Mucosa of descending colon (tissue), 3 donors: ENCODE data around the gene MAP4K1. TPM values are rescaled to one million over a fixed set of nuclear protein-coding genes. Genes with fewer than 3 reads are reported as not detected.
A peak's percentile ranks its signal among the peaks of the same experiment; 100 is the strongest.
"Not testable (repeated sequence)": the region's sequence is repeated elsewhere in the genome, so short reads cannot be mapped to it uniquely, and the experiment has no call there.

Source experiments
- ATAC-seq: fragments of 200-7000 bp; cut with Tn5 transposase; one replicate; pipeline ENCODE4 v1.9.1; 2020; ENCODE audit warnings: mild to moderate bottlenecking, moderate library complexity
- DNase-seq, 3 donors: peaks; one replicate each; pipeline ENCODE4 v3.0.0-alpha.2; 2020
- H3K36me3 ChIP-seq: fragments of 200-600 bp; one replicate; pipeline ENCODE4 v1.8.0; 2021; ENCODE audit warnings: low read depth, mild to moderate bottlenecking
- H3K4me1 ChIP-seq: fragments of 200-600 bp; one replicate; pipeline ENCODE4 v1.8.0; 2021; ENCODE audit warnings: low read depth, mild to moderate bottlenecking
- H3K4me3 ChIP-seq: fragments of 200-600 bp; one replicate; pipeline ENCODE4 v1.8.0; 2021; ENCODE audit warnings: mild to moderate bottlenecking
- H3K9me3 ChIP-seq: fragments of 200-600 bp; one replicate; pipeline ENCODE4 v1.8.0; 2021; ENCODE audit warnings: mild to moderate bottlenecking
- CTCF ChIP-seq: fragments of 200-600 bp; IDR thresholded peaks from one replicate; pipeline ENCODE4 v1.8.0; 2022; ENCODE audit warnings: antibody characterized with exemption, mild to moderate bottlenecking
- intact Hi-C, 2 donors: fragments of 100-400 bp; cut with DNase I in 1 of 2; cut with micrococcal nuclease in 1 of 2; formaldehyde crosslinking; loops; one replicate each; pipeline versions ENCODE4 v1.11.0 to v1.11.1; 2022; cut with DNase I, micrococcal nuclease
- total RNA-seq, 3 donors: library from RNA; stranded (reverse); fragmentation: NEBNext Ultra II Directional in 2 of 3; extraction: Animal tissue kit (Norgen Biotek cat#: 25700) in 2 of 3; gene quantifications; one replicate each; pipeline versions ENCODE4 v1.2.1 to v1.2.4, GENCODE V29; 2021 to 2023
- donor health status: DM: no; HTN: no; CAD: no; lungs with moderate emphysema.
- donor health status: DM: no; HTN: no; CAD: no.
- donor health status: DM: no; HTN: yes; CAD: no.

Gene MAP4K1
- total RNA-seq, 3 donors from 2014 or later = 6.9 to 10.6 (median 7.4) TPM

DNA sequence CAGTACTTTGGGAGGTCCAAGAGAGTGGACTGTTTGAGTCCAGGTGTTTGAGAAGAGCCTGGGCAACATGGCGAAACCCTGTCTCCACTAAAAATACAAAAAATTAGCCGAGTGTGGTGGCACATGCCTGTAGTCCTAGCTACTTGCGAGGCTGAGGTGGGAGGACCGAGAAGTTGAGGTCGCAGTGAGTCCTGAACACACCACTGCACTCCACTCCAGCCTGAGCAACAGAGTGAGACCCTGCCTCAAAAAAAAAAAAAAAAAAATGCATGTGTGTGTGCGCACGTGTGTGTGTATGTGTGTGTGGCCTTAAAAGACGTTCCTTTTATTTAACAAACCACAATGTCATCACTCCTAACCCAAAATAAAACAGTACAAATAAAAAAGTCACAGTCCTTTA lies 62.6 kb downstream of the MAP4K1 start:
- ATAC-seq = no peak
- H3K9me3 ChIP-seq = no peaks in the 10 kb centered on the region
- intact Hi-C loops = no loop called here
- no peak overlapping the region for H3K4me3 ChIP-seq
- no peak for DNase-seq
- H3K36me3 ChIP-seq = no peaks in the 10 kb centered on the region
- no peak for TF ChIP-seq CTCF
- H3K4me1 ChIP-seq = peaks cover 5% of the 10 kb centered on the region

DNA sequence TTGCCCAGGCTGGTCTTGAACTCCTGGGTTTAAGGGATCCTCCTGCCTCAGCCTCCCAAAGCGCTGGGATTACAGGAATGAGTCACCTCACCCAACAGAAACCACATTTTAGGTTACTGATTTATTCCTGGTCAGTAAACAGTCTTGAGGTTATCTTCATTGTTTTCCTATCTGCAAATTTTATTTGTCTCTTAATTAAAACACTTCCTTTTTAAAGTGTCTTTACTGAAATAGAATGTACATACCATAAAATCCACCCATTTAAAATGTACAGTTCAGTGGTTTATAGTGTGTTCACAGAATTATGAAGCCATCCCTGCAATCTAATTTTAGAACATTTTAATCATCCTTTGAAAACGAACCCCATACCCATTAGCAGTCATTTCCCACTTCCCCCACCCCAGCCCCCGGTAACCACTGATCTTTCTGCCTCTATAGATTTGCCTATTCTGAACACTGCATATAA lies 63.0 kb downstream of the MAP4K1 start:
- Histone ChIP-seq H3K9me3 (no peaks in the 10 kb centered on the region), H3K4me3 (no peak overlapping the region), H3K4me1 (peaks cover 5% of the 10 kb centered on the region), H3K36me3 (no peaks in the 10 kb centered on the region)
- intact Hi-C loops = no loop called here
- no peak for DNase-seq
- ATAC-seq = no peak
- TF ChIP-seq CTCF = no peak

GRCh38 chr19:38553239-38553638 lies 64.5 kb downstream of the MAP4K1 start:
- ATAC-seq, H3K36me3 ChIP-seq, intact Hi-C loops, H3K4me1 ChIP-seq, H3K4me3 ChIP-seq, DNase-seq, H3K9me3 ChIP-seq: not testable (repeated sequence)

DNA sequence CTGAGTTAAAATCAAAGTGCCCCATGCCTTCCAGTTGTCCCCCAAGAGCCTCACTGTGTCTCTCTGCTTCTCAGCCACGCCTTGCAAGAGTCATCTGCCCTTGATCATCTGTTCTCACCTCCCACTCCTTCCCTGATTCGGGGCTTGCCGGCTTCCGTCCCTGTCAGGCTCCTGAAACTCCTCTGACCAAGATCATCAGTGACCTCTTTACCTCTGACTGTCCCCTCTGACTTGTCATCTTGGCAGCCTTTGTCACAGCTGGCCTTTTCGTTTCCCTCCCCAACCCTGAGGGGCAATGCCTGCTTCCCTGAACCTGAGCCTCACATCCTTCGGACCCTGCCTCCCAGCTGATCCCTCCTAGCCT lies 66.3 kb downstream of the MAP4K1 start:
- intact Hi-C loops = no loop called here
- TF ChIP-seq CTCF = no peak
- DNase-seq (peak in 1 of 3 donors; percentile 30), ATAC-seq (peak; percentile 27)
- Histone ChIP-seq H3K4me1 (no peaks in the 10 kb centered on the region), H3K4me3 (no peak overlapping the region), H3K36me3 (no peaks in the 10 kb centered on the region), H3K9me3 (no peaks in the 10 kb centered on the region)

DNA sequence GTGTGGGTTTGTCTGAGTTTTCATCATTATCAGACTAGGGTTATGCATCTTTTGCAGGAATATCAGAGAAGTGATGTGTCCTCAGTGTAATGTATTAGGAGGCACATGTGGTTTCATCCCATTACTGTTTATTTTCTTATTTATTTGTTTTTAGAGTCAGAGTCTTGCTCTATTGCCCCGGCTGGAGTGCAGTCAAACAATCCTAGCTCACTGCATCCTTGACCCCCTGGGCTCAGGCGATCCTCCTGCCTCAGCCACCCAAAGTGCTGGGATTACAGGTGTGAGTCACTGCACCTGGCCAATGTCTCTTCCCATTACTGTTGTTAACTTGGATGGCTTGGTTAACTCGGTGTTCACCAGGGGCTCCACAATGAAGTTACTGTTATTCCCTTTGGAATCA lies 67.4 kb downstream of the MAP4K1 start:
- peak in 1 of 3 donors; percentile 4 for DNase-seq
- no peak for TF ChIP-seq CTCF

GRCh38 chr19:38549942-38550341 lies 67.8 kb downstream of the MAP4K1 start:
- intact Hi-C loops = no loop called here
- no peaks in the 10 kb centered on the region for H3K4me1 ChIP-seq
- ATAC-seq (no peak), DNase-seq (no peak)
- no peaks in the 10 kb centered on the region for H3K36me3 ChIP-seq
- no peak overlapping the region for H3K4me3 ChIP-seq
- no peaks in the 10 kb centered on the region for H3K9me3 ChIP-seq
- no peak for TF ChIP-seq CTCF

More for the DNA sequence above, 67.4 kb downstream of the MAP4K1 start:
- H3K4me3 ChIP-seq = no peak overlapping the region
- H3K36me3 ChIP-seq = no peaks in the 10 kb centered on the region
- no peaks in the 10 kb centered on the region for H3K9me3 ChIP-seq
- H3K4me1 ChIP-seq = no peaks in the 10 kb centered on the region
- ATAC-seq = no peak
- intact Hi-C loops = no loop called here
